ENCODE data around the gene SUPT3H. TPM values are rescaled to one million over a fixed set of nuclear protein-coding genes. Genes with fewer than 3 reads are reported as not detected.
"Not testable (repeated sequence)": the region's sequence is repeated elsewhere in the genome, so short reads cannot be mapped to it uniquely, and the experiment has no call there.

Gene SUPT3H
- total RNA-seq, 1 donor from 2014 or later = 1.2 TPM

DNA sequence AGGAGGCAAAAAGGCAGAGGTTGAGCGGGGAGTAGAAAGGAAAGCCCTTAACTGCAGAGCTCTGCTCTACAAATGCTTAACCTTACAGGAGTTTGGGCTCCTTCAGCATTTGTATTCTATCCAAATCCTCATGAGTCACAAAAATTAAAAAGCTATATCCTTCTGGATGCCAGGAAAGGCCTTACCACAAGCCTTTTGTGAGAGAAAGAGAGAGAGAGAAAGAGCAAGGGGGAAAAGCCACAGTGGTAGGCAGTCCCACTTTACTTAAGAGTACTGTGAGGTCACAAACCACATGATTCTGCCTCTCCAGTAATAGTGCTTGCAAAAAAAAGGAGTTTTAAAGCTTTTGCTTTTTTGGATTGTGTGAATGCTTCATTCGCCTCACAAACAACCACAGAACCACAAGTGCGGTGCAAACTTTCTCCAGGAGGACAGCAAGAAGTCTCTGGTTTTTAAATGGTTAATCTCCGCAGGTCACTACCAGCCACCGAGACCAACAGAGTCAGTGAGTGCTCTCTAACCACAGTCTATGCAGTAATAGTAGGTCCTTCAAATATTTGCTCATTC is 49.7 kb downstream of the SUPT3H start, which contains the start of gene RUNX2:
RUNX2 (plus strand) TSS at position 375 of the 567 bp plus-strand sequence. CDS start 397 bp downstream, outside the sequence.
- DNase-seq (ENCODE audit: low spot score) (no peak), ATAC-seq (no peak)

DNA sequence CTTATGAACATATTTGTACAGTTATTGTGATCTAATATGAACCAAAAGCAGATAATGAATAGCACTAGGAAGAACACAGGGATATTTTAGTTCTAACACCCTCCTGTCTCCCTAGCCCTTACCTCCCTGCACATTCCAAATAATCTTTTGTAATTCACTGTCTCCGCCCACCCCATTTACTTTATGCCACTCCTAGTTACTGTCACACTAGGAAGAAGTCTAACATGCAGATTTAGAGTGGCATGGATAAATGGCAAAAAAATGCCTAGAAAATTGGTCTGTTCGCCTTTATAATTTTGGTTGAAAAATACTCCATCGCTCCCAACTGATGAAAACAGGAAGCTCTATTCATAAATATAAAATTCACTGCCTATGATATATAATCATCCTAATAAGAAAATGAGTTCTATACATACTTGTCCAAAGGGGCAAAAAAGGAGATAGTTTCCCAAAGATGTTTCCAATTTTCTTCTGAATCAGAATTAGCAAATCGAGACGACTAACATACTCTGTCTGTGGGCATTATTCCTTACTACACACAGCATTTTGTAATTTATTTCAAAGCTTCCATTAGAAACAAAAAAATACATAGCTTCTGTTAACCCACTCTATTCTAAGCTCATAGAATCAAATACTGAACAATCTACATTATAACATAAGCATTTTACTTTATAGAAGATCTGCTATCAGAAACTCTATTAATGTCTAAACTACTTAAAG is 50.9 kb downstream of the SUPT3H start:
- no peak for DNase-seq (ENCODE audit: low spot score)

DNA sequence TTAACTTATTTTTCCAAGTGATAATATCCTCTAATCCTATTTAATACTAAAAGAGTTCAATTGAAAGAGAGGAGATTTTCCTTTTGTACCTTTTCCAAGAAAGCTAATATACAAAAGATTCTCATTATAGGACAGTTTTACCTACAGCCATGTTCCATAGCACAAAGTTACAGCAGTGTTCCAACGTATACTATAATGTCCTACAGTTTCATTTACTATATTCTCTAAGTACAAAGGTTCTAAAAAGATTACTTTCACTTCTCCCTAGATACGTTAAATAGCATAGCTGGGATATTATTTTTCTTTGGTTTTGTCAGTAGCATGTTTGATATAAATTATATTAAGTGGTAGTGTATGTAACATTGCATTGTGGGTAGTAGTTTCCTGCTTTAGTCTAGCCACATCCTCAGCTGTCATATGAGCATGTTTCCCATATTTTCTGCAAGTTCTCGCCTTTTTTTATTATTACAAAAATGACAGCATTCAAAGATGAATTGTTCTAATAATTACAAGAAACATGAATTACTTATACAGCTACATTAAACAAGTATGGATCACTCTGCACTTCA is 54.0 kb downstream of the SUPT3H start:
- no peak for ATAC-seq

More for the DNA sequence above, 50.9 kb downstream of the SUPT3H start:
- ATAC-seq = no peak

DNA sequence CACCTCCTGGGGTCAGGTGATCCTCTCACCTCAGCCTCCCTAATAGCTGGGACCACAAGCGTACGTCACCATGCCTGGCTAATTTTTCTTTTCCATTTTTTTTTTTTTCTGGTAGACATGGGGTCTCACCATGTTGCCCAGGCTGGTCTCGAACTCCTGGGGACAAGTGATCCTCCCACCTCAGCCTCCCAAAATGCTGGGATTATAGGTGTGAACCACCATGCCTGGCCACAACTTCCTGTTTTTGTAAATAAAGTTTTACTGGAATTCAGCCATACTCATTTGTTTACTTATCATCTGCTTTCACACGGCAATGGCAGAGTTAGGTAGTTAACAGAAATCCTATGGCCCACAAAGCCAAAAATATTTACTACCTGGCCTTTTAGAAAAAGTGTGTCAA is 57.4 kb downstream of the SUPT3H start:
- no peak for ATAC-seq
- no peak for DNase-seq (ENCODE audit: low spot score)

More for the DNA sequence above, 54.0 kb downstream of the SUPT3H start:
- no peak for DNase-seq (ENCODE audit: low spot score)

DNA sequence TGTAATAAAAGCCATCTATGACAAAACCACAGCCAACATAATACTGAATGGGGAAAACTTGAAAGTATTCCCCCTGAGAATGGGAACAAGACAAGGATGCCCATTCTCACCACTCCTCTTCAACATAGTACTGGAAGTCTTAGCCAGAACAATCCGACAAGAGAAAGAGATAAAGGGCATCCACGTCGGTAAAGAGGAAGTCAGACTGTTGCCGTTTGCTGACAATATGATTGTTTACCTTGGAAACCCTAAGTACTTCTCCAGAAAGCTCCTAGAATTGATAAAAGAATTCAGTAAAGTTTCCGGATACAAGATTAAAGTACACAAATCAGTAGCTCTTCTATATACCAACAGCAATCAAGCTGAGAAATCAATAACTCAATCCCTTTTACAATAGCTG is 63.6 kb downstream of the SUPT3H start:
- ATAC-seq (no peak), DNase-seq (ENCODE audit: low spot score) (no peak)

DNA sequence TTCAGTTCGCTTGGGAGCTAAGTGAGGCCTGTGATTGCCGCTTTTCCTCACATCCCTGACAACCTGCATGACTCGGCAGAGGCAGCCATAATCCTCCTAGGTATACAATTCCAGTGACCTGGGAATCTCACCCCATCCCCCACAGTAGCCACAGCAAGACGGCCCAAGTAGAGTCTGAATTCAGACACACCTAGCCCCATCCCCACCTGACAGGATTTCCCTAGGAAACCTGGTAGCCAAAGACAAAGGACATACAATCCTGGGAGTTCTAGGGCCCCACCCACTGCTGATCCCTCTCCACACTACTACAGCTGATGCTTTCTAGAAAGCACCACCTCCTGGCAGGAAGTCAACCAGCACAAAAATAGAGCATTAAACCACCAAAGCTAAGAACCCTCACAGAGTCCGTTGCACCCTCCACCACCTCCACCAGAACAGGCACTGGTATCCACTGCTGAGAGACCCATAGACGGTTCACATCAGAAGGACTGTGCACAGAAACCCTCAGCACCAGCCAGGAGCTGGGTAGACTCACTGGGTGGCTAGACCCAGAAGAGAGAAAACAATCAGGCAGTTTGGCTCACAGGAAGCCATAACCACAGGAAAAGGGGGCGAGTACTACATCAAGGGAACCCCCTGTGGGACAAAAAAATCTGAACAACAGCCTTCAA is 67.5 kb downstream of the SUPT3H start:
- ATAC-seq (no peak), DNase-seq (ENCODE audit: low spot score) (no peak)

DNA sequence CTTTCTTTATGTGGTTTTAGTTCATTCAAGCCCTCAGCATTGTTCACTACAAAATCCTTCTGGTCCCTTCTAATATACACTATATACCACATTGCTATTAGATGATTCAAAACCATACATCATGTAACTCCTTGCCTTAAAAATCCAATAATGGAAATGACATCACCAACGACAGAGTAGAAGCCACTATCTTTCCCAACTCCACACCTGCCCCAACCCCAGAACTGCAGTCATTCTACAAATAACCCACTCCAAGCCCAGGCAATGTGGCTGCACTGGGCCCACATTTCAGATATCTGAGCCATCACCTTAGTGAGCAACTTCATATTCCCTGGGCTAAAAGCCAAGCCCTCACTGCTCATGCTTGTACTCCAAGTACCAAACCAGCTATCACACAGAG is 72.2 kb downstream of the SUPT3H start:
- no peak for ATAC-seq
- DNase-seq (ENCODE audit: low spot score) = no peak

DNA sequence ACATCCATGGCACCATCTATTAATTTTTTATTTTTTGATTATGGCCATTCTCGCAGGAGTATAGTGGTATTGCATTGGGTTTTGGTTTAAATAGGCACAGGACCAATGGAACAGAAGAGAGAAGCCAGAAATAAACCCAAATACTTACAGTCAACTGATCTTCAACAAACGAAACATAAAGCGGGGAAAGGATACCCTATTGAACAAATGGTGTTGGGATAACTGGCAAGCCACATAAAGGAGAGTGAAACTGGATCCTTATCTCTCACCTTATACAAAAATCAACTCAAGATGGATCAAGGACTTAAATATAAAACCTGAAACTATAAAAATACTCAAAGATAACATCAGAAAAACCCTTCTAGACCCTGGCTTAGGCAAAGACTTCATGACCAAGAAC is 74.9 kb downstream of the SUPT3H start:
- no peak for DNase-seq (ENCODE audit: low spot score)
- ATAC-seq = no peak

DNA sequence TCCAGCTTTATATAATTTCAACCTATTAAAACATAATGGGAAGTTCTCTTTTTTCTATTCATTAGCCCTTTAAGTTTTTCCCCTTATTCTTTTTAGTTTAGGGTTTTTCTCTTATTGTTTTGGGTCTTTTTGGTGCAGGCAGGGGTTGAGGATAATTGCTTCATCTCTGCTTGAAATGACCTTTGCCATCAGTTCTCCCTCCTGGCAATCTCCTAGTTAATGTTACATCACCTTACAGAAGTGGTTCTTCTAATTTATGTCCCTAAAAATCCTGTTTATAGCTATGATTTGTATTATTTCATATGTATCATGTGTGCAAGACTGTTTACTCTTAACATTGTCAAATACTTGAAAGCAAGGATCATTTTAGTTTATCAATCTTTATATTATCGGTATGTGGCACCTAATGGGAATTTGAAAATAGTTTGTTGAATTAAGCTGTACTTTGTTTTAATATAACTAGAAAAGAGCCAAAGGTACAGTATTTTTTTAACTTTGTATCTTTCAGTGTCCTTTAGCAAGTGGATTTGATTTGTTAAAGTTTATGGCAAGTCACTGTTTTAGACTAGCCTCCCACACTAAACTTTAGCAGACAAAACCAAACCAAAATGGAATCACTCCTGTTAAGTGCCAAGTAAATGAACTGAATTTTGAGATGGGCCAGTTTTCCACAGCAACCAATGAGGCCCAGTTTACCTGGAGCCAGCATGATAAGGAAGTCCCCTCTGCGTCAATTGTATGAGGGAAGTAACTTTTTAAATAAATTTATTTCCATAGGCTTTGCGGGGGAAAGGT is 76.2 kb downstream of the SUPT3H start:
- no peak for DNase-seq (ENCODE audit: low spot score)

DNA sequence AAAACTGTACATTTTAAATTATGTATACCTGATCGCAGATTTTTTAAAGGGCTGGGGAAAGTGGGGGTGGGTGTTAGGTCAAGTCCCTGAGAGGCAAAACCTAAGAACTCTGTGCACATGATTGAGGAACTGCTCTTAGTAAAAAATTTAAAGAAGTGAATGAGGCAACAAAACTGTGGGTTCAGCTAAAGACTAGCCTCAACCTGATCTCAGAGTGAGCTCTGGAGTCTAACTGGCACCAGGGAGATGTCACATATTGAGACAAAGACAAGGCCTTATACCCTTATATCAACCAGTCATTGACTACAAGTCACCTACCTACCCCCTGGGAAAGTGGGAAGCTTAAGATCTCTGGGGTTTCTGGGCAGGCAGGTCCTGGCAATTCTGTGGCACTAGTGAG is 77.0 kb downstream of the SUPT3H start:
- no peak for DNase-seq (ENCODE audit: low spot score)
- no peak for ATAC-seq

More for the DNA sequence above, 76.2 kb downstream of the SUPT3H start:
- ATAC-seq = peak; percentile 73

DNA sequence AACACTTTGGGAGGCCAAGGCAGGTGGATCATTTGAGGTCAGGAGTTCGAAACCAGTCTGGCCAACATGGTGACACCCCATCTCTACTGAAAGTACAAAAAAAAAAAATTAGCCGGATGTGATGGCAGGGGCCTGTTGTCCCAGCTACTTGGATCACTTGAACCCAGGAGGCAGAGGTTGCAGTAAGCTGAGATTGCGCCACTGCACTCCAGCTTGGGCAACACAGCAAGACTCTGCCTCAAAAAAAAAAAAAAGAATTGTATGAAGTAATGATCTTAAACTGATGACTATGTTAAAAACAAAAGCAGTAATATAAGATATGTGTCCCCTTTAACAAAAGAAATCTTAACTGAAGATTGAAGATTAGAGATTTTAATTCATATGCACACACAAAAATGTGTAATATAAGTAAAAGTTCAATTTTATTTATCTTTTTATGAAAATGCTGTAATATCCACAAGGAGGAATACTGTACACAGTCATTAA is 78.6 kb downstream of the SUPT3H start:
- no peak for ATAC-seq
- DNase-seq (ENCODE audit: low spot score) = no peak

DNA sequence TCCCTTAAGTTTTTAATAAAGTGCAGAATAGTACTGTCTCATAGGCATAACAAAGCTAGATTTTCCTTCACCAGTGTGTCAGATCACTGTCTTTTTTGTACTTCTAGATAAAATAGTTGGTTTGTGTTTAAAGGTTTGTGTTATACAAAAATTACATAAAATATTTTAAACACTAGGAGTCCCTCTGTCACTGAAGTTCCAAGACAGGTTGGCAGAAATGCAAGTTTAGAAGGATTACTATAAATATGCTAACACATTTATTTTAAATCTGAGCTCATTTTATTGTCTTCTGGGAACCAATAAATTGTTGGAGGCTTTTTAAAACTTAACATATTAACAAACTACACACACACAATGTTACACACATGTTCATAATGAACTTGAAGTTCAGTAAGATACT is 80.4 kb downstream of the SUPT3H start:
- DNase-seq (ENCODE audit: low spot score) (no peak), ATAC-seq (no peak)

DNA sequence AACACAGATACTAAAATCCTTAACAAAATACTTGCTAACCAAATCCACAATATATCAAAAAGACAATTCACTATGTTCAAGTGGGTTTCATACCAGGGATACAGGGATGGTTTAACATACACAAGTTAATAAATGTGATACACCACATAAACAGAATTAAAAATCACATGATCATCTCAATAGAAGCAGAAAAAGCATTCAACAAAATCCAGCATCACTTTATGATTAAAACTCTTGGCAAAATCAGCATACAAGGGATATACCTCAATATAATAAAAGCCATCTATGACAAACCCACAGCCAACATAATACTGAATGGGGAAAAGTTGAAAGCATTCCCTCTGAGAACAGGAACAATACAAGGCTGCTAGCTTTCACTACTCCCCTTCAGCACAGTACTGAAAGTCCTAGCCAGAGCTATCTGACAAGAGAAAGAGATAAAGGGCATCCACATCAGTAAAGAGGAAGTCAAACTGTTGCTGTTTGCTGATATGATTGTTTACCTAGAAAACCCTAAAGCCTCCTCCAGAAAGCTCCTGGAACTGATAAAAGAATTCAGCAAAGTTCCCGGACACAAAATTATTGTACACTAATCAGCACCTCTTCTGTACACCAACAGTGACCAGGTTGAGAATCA is 83.6 kb downstream of the SUPT3H start:
- not testable (repeated sequence) for DNase-seq (ENCODE audit: low spot score); ATAC-seq

DNA sequence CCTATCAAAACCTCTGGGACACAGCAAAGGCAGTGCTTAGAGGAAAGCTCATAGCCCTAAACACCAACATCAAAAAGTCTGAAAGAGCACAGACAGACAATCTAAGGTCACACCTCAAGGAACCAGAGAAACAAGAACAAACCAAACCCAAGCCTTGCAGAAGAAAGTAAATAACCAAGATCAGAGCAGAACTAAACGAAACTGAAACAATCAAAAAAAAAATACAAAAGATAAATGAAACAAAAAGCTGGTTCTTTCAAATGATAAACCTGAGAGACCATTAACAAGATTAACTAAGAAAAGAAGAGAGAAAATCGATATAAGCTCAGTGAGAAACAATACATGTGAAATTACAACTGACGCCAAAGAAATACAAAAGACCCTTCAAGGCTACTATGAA is 84.4 kb downstream of the SUPT3H start:
- ATAC-seq (no peak), DNase-seq (ENCODE audit: low spot score) (no peak)

DNA sequence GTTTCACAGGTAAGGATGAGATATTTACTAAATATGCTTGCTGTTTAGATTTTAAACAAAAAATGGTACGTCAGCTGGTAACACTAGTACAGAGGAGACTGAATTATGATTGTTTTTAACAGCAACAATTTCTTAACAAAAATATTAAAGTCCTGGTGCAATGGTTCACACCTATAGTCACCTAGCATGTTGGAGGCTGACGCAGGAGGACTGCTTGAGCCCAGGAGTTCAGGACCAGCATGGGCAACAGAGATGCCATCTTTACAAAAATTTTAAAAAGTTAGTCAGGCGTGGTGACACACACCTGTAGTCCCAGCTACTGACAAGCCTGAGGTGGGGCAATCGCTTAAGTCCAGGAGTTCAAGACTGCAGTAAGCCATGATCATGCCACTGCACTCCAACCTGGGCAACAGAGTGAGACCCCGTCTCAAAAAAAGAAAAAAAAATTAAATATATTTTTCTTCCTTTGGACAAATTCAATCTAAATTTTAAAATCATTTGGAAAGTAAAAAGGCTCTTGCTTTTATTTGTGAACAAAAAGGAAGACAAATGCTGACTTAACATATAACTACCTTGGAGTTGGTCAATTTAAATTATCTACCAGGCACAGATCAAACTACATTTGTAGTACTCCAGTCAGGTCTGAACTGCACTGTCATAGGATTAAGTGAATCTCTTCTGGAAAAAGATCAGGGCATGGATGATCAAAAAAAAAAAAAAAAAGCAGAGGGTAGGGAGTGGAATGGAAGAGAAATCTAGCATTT is 87.8 kb downstream of the SUPT3H start:
- no peak for ATAC-seq
- DNase-seq (ENCODE audit: low spot score) = no peak

DNA sequence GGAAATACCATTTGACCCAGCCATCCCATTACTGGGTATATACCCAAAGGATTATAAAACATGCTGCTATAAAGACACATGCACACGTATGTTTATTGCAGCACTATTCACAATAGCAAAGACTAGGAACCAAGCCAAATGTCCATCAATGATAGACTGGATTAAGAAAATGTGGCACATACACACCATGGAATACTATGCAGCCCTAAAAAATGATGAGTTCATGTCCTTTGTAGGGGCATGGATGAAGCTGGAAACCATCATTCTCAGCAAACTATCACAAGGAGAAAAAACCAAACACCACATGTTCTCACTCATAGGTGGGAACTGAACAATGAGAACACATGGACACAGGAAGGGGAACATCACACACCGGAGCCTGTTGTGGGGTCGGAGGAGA is 91.0 kb downstream of the SUPT3H start:
- not testable (repeated sequence) for DNase-seq (ENCODE audit: low spot score); ATAC-seq

DNA sequence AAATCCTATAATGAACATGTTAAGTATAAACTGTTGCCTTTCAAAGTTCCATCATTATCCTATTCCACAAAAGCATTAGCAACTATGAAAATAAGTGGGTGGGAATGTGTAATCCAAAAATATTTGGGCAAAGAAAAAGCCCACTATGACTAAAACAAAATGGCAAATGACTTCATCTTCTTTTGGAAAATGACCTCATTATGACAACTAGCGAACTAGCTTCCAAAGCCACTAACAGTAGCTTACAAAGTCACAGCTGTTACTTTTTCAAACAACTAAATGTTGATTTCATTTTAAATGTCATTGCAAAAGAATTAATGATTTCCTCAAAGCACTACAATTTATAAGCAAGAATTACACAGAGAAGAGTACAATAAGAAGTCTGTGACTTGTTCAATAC is 99.4 kb downstream of the SUPT3H start:
- ATAC-seq (no peak), DNase-seq (ENCODE audit: low spot score) (no peak)

DNA sequence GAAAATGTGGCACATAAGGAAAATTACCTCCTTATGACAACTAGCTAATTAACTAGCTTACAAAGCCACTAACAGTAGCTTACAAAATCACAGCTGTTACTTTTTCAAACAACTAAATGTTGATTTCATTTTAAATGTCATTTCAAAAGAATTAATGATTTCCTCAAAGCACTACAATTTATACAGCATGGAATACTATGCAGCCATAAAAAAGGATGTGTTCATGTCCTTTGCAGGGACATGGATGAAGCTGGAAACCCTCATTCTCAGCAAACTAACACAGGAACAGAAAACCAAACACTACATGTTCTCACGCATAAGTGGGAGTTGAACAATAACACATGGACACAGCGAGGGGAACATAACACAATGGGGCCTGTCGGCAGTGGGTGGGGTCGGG is 100.0 kb downstream of the SUPT3H start:
- ATAC-seq; DNase-seq (ENCODE audit: low spot score): not testable (repeated sequence)

DNA sequence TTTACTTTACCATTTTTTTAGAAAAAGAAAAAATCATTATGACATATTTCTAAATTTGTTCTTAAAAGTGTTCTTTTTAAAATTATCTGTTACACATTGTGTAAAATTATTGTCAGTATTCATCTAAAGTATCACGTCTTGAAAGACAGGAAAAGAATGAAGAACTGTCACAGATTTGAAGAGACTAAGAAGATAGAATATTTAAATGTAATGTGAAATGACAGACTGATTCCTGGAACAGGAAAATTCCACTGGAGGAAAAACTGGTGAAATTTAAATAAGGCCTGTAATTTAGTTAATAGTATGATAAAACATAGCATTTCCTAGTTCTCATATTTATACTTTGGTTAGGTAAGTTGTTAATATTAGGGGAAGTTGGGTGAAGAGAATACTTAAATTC is 102.4 kb downstream of the SUPT3H start:
- ATAC-seq (no peak), DNase-seq (ENCODE audit: low spot score) (no peak)
